Measurements from ENCODE around the gene C5orf15.
"Not testable (repeated sequence)": the region's sequence is repeated elsewhere in the genome, so short reads cannot be mapped to it uniquely, and the experiment has no call there.

The C5orf15 gene

DNA sequence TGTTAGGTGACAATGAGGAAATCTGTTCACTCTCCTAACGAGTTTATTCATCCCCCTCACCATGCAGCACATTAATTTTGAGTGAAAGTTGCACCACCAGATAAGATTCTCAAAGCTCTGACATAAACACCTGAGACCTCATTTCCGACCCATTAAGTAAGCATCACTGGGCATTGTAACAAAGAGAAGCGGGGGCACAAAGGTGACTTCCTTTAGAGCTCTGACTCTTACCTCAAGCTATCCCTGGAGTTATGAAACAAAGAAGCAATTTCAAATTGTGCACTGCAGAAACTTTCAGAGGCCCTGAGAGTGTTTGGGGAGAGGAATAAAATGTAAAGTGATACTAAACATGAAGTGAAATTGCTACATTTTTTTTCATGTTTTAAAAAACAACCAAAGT lies 29.5 kb downstream of the C5orf15 start:
- FAIRE-seq = no peak
- DNase-seq (ENCODE audit: low spot score) = no peak

DNA sequence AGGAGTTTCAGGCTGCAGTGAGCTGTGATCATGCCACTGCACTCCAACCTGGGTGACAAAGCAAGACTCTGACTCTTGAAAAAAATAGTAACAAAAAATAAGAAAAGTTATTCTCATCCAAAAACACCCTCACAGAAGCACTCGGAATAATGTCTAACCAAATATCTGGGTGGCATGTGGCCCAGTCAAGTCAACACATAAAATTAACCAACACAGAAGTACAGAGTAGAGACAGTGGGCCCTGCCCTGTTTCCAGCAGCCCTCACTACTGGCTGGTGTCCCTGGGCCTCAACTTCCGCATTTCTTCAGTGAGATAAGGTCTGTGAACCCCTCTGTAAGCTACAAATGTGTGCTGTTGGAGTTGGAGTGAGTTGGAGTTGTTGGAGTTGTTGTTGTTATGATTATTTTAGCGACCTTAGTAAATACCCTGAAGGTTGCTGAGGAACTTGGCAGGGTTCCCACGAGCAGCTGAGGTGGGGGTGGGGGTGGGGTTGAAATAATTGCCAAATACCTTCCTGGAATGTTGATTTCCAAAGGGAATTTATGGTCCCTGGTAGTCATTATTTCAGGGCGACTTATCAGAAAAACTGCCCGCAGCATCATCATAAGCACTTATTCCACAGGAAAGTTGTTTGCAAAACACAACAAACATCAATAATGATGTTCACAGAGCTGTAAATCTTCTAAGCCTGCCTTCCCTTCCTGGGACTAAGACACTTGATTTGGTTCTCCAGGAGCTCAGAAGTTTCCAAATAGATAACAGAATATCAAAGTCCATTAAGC lies 30.2 kb downstream of the C5orf15 start:
- DNase-seq (ENCODE audit: low spot score) (no peak), FAIRE-seq (no peak)

DNA sequence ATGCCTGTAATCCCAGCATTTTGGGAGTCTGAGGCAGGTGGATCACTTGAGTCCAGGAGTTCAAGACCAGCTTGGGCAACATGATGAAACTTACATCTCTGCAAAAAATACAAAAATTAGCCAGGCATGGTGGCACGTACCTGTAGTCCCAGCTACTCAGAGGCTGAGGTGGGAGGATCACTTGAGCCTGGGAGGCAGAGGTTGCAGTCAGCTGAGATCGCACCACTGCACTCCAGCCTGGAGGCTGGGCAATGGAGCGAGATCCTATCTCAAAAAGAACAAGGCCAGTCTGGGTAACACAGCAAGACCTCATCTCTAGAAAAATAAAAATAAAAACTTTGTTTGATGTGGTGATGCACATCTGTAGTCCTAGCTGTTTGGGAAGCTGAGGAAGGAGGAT lies 30.8 kb downstream of the C5orf15 start:
- not testable (repeated sequence) for FAIRE-seq; DNase-seq (ENCODE audit: low spot score)

DNA sequence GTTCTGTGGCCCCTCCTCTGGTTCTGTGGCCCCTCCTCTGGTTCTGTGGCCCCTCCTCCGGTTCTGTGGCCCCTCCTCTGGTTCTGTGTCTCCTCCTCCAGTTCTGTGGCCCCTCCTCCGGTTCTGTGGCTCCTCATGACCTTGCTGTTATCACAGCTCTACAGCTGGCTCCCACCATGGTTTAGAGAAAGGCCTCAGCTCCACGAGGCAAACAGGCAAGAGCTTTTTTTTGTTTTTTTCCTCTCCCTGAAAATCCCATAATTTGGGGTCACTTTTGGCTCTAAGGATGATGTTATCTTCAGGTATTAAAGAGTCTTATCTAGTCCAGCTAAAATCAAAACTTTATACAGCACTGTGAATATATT lies 31.8 kb downstream of the C5orf15 start:
- DNase-seq (ENCODE audit: low spot score) (no peak), FAIRE-seq (no peak)

DNA sequence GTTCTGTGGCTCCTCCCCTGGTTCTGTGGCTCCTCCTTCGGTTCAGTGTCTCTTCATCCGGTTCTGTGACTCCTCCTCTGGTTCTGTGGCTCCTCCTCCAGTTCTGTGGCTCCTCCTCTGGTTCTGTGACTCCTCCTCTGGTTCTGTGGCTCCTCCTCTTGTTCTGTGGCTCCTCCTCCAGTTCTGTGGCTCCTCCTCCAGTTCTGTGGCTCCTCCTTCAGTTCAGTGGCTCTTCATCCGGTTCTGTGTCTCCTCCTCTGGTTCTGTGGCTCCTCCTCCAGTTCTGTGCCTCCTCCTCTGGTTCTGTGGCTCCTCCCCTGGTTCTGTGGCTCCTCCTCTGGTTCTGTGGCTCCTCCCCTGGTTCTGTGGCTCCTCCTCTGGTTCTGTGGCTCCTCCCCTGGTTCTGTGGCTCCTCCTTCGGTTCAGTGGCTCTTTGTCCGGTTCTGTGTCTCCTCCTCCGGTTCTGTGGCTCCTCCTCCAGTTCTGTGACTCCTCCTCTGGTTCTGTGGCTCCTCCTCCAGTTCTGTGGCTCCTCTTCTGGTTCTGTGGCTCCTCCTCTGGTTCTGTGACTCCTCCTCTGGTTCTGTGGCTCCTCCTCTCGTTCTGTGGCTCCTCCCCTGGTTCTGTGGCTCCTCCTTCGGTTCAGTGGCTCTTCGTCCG lies 32.3 kb downstream of the C5orf15 start:
- not testable (repeated sequence) for FAIRE-seq; DNase-seq (ENCODE audit: low spot score)

DNA sequence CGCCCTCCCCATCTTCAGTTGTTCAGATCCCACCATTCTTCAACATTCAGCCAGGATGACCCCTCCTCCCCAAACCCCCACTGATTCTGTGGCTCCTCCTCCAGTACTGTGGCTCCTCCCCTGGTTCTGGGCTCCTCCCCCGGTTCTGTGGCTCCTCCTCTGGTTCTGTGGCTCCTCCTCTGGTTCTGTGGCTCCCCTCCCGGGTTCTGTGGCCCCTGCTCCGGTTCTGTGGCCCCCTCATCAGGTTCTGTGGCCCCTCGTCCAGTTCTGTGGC lies 32.8 kb downstream of the C5orf15 start:
- no peak for FAIRE-seq
- DNase-seq (ENCODE audit: low spot score) = no peak

DNA sequence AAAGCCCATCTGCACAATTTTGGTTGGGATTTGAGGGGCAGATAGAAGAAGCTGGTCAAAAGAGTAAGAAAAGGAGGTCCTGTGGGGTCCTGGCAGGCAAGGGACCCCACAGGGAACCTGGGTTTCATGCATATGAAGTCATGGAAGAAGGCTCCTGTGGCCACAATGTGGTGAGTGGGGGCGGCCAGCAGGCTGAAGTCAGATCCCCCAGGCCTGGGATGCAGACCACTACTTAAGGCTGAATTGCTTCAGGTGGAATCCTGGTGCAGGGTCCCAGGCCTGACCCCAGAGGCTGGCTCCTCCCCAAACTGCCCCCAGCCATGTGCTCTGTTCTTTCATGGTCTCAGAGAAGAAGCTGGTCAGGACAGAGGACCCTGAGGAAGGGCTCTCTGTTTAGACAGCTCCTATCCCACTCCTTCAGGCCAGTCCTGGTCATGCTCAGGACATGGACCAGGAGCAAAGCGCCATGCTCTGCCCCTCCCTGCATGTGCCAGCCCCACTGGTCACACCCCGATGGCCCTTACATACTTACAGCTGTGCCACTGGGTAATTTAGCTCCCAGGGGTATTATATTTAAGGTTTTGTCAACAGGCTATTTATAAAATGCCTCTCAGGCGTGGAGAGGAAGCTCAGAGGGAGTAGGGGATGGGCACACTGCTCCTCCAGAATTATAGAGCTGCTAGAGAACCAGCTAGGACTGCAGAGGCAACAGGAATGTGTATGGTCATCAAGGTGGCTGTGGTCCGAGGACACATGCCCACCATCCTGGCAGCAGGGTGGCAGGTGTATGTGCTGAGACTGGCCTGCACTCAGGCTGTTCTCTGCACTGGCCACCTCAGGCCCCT lies 33.4 kb downstream of the C5orf15 start:
- FAIRE-seq (no peak), DNase-seq (ENCODE audit: low spot score) (no peak)

DNA sequence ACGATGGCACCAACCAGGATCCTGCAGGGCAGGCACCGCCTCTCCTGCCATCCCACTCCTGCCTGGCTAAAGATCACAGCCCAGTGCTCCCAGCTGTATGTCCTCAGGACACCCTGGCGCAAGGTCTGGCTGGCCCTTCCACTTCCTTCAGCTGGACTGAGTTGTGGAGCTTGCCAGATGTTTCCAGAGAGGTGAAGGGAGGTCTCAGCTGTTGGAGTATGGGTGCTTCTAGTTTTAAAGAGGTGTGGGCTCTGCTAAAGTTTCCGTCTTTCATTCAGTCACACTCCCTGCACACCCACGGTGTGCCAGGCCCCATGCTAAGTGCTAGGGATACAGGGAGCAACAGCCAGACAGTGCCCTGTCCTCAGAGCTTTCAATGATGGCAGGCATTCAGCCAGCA lies 34.1 kb downstream of the C5orf15 start:
- DNase-seq (ENCODE audit: low spot score) (no peak), FAIRE-seq (no peak)

DNA sequence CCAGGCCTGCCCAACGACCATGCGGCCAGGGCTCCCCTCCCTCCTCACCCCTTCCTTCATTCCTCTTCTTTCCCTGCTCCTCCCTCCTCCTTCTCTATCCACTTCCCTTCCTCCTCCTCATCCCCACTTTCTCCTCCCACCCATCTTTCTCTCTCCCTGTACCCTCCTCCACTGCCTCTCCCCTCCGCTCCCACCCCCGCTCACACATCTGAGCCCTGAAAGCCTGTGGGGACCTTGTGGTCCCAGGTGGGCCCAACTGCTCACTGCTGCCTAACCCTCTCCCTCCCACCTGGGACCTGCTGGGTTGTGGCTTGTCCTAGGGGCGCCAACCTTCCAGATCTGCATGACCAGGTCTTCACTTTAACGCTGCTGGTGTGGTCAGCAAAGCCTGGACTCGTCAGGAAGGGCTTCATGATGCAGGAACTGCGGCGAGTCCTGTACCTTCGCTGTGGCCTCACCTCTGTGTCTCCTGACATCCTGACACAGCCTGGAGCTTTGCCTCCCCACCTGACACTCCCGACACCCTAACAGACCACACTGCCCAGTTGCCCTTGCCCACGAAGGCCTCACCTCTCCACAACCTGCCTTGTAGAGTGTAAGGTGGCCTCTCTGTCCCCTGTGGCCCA lies 34.6 kb downstream of the C5orf15 start:
- FAIRE-seq (no peak), DNase-seq (ENCODE audit: low spot score) (no peak)

DNA sequence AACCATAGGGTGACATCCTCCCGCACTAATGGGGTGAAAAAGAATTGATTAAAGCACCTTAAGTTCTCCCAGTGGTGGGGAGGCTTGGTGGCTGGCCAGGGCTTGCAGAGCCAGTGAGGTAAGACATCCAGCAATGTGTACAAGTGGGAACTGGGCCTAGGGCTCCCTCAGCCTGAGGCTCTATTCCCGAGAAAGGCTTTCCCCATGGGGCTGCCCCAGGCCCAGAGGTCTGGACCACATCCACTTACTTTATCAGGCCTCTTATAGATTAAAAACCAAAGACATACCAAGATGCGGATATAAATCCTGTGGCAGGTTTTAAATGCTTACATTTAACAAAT lies 35.3 kb downstream of the C5orf15 start:
- no peak for FAIRE-seq
- no peak for DNase-seq (ENCODE audit: low spot score)

DNA sequence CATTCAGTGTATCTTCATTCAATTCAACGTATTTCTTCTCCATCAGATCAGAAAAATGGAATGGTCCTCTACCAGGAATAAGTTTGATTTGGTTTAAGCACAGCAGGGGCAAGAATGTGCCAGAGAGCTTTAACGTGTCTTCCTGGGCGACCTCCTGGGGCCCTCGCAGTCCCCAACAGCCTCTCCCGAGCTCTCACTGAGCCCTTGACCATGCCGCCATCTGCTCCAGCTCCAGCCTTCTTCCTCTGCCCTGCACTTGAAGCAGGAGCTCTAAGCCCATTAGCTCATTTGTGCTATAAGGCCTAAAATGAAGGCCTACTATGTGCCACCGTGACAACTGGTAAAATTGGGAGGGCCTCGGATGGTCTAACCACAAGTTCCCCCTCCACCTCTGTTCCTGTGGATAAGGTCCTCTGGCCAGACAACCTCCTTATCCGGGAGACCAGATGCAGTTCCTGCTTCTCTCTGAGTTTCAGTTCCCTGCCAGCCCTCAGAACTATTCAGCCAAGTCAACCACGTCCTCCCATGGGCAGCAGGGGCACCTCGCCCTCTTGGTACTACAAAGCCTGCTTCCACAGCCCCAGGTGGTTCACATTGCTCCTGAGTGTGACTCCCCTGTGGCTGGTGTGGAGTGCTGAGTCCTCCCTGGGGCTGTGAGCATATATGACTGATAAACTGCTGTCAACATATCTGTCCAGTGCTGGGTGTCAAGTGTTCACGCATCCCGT lies 35.8 kb downstream of the C5orf15 start:
- FAIRE-seq (no peak), DNase-seq (ENCODE audit: low spot score) (no peak)

DNA sequence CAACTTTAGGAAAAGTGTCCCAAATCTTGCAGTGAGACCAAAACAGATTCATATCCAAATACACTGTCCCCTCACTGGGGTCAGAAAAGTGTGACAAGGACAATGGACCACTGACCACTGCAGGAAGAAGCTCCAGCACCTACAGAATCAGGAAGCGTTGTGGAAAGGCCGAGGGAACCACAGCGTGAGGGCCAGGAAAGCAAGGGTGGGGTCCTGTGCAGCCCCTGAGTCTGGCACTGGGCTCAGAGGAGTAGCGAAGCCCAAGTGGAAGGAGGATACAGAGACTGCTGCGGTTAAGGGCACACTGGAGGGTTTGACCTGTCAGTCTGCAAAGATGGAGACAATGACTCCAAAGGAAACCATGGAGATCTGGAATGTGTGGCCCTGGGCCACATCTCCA lies 36.9 kb downstream of the C5orf15 start:
- FAIRE-seq (no peak), DNase-seq (ENCODE audit: low spot score) (no peak)

DNA sequence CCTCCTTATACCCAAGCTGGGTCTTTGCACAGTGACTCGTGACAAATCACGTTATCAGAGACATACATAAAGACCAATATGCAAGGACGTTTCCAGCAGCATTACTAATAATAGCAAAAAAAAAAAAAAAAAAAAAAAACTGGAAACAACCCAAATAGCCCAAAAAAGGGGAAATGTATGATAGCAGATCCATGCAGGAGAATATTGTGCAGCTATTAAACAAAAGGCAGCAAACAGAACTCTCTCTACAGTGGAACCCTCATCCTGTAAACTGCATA lies 37.7 kb downstream of the C5orf15 start:
- DNase-seq (ENCODE audit: low spot score) = no peak
- FAIRE-seq = no peak

DNA sequence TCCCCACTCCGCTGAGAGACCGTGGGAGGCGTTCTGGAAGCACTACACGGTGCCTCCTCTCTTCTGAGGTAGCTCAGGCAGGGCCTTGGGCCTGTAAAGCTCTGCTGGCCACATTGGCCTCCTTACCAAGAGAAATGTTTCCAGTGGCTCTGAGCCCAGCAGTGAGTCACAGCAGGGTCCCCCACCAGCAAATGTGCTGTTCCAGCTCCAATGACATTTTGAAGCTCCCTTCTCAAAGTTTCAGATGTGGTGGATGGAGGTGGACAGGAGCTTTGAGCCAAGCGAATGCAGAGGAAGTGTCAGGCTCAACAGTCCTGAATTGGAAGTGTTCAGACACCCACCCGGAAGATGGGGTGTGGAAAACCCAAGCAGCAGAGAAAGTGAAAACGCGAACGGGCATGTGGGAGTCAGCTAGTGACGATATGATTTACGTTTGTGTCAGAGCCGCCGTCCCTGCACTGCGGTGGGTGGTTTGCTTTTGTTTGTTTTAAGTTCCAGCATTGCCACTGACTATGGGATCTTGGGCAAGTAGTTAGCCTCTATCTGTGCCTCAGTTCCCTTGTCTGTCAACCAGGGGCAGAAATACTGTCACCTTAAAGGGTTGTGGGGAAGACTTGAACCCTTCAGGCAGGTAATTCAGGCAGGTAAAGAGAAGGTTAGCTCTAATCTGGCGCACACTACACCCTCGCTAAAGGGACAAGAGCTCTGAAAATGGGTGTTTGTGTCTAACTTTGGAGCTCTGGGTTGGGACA lies 38.2 kb downstream of the C5orf15 start:
- no peak for FAIRE-seq

DNA sequence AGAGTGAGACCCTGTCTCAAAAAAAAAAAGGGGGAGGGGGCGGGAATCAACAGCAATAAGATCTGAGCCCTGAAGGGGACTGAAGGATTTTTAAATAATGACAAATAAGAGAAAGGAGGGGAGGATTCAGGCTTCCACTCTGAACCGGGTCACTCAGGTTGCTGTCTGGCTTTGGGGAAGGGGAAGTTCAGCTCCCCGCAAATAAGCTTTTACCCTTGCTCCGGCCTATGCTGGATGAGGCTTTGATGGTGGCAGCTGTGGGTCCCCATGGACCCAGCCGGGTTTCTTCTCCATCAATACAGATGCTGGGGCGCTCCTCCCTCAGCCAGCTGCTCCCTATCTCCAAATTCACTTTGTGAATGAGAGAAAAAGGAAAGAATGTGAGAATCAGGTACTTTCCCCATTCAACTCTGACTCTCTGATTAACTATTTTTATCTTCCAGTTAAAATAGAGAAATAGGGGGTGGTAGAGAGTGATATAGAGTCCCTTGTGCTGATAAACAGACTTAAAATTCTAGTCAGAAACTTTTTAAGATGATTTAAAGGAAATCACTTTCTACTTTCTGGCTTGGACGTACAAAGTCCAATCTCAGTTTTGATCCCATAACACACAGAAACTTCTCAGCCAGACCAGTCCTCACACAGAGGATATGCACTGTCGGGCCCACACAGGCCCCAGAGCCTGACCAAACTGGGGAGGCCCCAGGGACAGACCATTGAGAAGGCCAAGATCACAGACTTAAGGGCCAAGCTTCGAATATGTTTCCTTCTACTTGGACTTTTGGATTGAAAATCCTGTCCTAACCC lies 39.6 kb downstream of the C5orf15 start:
- DNase-seq (ENCODE audit: low spot score) (no peak), FAIRE-seq (no peak)

More for the DNA sequence above, 38.2 kb downstream of the C5orf15 start:
- no peak for DNase-seq (ENCODE audit: low spot score)

DNA sequence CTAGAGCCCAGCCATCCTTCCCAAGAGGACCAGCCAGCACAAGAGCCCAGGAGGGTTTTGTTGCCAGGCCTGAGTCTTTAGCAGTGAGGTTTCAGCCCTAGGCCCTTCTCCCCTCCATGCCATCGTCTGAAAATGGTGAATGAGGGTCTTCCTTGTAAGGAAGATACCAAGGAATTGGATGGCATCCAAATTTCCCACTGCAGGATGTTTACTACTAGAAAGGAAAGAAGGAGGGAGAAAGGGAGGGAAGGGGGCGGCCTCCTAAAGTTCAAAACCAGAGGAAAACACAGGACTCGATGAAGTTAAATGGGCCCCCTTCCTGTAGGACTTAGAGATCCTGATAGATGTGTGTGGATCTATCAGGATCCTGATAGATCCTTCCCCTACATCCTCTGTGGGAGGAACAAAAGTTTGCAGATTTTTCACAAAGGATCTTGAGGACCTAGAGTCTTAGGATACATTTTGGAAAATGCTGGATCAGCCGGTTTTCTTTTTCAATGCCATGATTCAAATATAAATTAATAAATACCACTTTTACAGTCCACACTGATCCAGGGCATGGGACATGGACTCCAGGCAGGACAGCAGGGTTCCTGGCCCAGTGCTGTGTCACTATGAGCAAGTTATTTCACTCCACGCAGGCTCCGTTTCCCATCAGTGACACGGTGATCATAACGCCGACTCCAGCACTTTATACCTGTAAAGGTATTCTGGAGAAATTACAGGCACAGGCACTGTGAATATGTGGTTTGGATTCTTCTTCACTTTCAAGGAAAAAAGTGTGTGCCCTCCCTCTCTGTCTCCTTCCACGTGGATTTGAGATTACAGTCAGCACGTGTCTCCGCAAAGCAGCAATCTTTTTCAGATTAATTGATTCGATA lies 40.9 kb downstream of the C5orf15 start:
- DNase-seq (ENCODE audit: low spot score) = no peak
- no peak for FAIRE-seq

DNA sequence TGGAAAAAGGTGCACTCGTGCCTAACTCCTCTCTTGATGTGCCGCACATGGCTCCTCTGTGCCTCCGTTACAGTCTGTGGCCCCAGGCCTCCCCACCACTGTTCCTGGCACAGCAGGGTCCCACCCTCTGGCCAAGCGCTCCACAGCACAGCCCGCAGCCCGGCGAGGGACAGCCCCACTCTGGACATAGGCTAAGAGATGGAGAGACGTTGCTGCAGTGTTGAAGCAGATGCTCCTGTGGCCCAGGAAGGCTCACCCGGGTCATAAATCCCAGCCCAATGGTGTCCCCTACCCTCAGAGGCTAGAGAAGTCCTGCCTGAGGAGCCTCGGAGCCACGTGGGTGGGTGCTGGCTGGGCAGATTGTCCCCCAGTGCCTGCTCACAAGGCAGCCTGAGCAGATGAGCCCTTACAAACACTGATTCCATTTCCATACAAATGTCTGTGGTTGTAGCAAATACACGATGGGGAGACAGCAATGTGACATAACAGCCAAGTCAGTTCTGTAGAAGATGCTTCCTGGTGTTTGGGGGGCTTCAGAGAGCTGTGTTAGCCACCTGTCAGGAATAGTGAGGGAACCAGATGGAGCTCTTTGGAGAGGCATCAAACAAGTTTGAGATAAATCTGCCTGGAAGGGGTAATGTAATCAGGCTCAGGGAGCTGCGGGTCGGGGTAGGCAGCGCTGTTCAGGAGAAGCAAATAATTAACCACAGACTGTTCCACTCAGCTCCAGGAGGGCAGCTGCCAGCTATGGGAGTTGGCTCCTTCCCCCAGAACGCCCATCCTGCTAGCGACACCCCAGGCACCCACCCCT lies 41.7 kb downstream of the C5orf15 start:
- FAIRE-seq (no peak), DNase-seq (ENCODE audit: low spot score) (no peak)

DNA sequence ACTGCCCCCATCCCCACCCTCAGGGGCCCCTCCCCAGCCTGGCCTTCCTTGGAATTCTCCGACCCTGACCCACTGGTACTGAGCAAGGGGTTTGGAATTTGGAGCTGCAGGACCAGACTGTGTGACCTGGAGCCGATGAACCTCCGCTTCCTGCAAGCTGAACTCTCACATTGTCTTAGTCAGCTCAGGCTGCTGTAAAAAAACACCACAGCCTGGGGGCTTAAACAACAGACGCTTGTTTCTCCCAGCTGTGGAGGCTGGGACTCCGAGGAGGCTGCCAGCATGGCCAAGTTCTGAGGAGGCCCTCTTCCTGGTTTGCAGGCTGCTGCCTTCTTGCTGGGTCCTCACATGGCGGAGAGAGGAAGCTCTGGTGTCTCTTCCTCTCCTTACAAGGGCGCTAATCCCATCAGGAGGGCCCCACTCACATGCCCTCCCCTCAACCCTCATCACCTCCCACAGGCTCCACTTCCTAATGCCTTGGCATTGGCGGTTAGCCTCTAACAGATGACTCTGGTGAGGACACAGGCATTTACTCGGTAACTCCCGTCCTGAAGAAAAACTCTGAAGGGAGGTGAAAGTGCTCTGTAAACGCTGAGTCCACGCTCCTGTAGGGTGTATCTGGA lies 42.4 kb downstream of the C5orf15 start:
- FAIRE-seq = peak; percentile 13

More for the DNA sequence above, 42.4 kb downstream of the C5orf15 start:
- peak; percentile 49 for DNase-seq (ENCODE audit: low spot score)
